HG03460 (cell line): ENCODE results near the gene G6PC1.
"Not testable (repeated sequence)": the region's sequence is repeated elsewhere in the genome, so short reads cannot be mapped to it uniquely, and the experiment has no call there.

ENCODE experiments used
- ATAC-seq: cut with Tn5 transposase; IDR thresholded peaks from one replicate; pipeline ENCODE4 v1.9.1; 2021; ENCODE audit not compliant: unreplicated experiment

Gene G6PC1

DNA sequence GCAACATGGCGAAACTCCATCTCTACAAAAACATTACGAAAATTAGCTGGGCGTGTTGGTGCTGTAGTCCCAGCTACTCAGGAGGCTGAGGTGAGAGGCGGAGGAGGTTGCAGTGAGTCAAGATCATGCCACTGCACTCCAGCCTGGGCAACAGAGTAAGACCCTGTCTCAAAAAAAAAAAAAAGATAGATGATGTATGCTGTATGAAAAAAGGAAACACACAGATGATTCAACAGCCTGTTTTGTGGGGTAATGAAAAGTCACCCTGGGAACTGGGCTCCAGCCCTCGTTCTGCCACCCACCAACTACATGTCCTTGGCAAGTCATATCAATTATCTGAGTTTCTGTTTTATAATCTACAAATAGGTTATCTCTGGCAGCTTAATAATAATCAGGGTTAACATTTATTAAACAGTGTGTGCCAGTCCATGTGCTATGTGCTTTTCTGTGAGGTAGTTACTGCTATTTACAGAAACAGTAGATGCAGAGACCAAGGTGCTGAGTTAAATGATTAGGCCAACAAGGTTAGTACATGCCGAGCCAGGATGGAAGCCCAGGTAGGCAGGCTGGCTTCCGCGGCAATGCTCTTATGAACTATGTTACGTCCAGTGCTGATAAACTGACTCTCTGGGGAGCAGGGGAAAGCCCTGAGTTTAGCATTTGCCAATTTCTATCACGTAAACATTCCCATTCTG lies 1.1 kb downstream of the G6PC1 start:
- no peak for ATAC-seq

DNA sequence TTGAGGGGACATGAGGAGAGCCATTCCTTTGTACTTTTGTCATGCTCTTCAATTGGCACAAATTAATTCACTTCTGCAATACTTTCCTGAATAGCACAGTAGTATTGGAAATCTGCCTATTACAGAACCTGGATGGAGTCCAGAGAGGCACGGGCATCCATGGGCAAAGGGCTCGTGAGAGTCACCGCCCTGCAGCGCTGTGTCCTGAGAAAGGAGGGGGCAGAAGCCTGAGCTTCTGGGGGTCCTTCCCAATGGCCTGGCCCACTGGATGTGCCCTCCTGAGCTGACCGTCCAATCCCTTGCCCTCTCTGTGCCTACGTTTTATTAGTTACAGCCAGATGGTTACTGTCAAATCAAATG lies 3.5 kb downstream of the G6PC1 start:
- ATAC-seq: no peak

DNA sequence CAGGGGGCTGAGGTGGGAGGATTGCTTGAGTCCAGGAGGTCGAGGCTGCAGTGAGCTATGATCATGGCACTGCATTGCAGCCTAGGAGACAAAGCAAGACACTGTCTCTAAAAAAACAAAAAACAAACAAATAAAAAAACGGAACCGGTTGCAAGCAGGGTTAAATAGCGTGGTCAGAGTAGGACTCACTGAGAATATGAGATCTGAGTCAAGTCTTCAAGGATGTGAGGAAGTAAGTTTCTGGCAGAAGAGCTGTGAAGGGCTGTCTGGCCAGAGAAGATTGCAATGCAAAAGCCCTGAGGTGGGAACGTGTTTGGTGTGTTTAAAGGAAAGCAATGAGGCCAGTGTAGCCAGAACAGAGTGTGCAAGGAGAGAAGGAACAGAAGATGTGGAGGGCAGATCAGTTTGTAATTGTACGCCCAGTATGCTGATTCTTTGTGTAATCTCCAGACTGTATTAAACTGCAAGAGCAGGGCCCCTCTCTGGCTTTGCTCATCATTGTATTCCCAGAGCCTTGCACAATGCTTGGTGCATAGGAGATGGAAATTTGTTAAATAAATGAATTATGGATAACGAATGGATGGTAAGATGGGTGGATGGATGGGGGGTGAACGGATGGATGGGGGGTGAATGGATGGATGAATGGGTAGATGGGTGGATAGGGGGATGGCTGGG lies 6.3 kb downstream of the G6PC1 start:
- ATAC-seq: no peak

DNA sequence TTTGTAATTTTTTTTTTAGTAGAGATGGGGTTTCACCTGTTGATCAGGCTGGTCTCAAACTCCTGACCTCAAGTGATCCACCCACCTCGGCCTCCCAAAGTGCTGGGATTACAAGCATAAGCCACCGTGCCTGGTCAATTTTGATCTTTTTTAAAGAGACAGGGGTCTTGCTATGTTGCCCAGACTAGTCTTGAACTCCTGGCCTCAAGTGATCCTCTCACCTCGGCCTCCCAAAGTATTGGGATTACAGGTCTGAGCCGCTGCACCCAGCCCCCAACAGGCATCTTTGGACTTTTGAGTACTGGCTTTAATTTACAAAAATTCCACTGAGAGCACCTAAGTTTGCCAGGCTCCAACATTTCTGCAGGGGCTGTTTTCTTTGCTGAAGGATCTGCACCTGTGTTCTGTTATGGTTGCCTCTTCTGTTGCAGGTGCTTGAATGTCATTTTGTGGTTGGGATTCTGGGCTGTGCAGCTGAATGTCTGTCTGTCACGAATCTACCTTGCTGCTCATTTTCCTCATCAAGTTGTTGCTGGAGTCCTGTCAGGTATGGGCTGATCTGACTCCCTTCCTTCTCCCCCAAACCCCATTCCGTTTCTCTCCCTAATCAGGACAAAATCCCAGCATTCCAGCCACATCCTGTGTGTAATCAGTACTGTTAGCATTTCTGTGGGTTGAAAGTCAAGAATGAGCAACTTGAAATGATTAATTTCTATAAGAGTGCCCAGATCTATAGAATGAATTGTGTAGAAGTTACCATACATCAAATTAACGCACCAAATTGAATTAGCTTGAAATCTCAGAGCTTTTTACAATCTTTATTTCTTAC lies 8.5 kb downstream of the G6PC1 start:
- ATAC-seq: no peak

DNA sequence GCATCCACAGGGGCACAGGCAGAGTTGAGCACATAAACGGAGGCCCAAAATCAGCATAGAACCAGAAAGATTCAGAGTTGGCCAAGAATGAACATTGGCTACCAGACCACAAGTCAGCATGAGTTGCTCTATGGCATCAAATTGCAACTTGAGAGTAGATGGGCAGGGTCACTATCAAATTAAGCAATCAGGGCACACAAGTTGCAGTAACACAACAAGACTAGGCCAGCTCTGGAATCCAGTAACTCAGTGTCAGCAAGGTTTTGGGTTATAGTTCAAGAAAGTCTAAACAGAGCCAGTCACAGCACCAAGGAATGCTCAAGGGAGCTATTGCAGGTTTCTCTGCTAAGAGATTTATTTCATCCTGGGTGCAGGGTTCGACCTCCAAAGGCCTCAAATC lies 12.9 kb downstream of the G6PC1 start:
- ATAC-seq: no peak

DNA sequence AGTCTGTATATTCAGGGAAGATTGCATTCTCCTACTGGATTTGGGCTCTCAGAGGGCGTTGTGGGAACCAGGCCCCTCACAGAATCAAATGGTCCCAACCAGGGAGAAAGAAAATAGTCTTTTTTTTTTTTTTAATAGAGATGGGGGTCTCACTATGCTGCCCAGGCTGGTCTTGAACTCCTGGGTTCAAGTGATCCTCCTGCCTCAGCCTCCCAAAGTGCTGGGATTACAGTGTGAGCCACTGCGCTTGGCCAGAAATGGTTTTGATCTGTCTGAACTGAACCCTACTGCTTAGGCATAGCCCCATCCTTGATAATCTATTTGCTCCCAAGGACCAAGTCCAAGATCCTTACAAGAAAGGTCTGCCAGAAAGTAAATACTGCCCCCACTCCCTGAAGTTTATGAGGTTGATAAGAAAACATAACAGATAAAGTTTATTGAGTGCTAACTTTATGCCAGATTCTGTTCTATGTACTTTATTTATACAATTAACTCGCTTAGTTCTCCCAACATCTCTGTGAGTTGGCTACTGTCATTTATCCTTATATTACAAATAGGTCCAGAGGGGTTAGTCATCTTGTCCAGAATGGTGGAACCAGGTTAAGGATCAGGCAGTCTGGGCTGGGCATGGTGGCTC lies 13.5 kb downstream of the G6PC1 start:
- no peak for ATAC-seq

DNA sequence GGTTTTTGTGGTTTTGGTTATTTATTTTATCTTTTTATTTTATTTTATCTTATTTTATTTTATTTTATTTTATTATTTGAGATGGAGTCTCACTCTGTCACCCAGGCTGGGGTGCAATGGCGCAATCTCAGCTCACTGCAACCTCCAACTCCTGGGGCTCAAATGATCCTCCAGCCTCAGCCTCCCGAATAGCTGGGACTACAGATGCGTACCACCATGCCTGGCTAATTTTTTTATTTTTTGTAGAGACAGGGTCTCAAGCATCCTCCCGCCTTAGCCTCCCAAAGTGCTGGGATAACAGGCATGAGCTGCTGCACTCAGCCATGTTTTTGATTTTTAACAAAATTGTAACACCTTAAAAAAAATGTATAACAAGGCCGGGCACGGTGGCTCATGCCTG lies 14.7 kb downstream of the G6PC1 start:
- ATAC-seq: not testable (repeated sequence)

DNA sequence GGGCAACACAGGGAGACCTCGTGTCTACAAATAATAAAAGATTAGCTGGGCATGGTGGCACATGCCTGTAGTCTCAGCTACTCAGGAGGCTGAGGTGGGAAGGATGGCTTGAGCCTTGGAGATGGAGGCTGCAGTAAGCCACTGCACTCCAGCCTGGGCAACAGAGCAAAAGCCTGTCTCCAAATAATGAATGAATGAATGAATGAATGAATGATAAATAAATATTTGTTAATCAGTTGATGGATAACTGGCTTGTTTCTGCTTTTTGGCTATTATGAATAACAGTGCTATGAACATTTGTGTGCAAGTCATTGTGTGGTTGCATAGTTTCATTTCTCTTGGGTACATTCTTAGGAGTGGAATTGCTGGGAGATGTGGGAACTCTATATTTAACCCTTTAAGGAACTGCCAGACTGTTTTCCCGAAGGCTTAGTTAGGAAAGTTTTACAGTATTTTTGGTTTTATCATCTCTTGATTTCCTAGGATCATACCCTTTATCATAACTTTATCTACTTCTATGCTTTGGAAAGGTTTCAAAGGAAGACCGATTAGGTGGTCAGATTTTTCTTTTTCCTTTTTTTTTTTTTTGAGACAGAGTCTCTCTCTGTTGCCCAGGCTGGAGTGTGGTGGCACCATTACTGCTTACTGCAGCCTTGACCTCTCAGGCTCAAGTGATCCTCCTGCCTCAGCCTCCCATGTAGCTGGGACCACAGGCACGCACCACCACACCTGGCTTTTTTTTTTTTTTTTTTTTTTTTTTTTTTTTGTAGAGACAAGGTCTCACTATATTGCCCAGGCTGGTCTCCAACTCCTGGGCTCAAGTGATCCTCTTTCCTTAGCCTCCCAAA lies 16.0 kb downstream of the G6PC1 start:
- ATAC-seq: not testable (repeated sequence)

DNA sequence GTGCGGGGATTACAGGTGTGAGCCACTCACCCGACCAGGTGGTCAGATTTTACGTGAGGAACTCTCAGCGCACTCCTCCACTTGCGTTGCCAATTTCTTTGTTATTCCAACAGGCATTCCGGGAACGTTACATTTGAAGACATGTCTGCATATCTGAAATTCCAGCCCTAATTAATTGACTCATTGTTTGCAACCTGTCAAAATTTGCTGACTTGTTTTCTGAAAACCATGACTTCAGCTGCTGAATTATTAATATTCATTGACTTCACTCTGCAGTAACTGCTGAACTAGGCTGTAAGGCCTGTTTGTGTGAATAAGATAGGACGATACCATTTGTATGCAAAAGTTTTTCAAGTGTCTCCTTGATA lies 16.6 kb downstream of the G6PC1 start:
- no peak for ATAC-seq

DNA sequence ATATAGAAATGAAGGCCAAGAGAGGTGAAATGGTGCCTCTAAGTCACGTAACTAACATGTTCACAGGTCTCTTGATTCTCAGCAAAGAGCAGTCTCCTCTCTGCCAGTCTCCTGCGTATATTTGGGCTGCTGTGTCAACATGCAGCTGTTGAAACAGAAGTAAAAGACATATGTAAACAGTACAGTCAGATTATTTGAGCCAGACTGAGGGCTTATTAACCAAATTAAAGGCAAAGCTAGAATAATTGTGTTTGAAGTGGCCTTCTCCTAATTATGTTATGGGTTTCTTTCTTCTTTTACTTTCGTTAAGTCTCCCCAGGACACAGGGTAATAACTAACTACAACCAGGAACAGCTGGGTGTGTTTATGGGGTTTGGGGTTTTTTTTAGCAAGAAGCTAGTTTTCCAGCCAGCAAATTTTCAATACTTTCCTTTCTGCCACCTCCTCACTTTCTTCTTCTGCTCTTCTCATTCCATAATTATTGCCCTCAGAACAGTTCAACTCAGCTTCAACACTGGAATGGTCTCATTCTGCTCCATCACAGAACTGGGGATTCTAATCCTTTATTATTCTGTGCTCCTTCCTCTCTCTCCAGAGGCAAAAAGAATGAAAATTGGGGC lies 18.4 kb downstream of the G6PC1 start:
- ATAC-seq: no peak

DNA sequence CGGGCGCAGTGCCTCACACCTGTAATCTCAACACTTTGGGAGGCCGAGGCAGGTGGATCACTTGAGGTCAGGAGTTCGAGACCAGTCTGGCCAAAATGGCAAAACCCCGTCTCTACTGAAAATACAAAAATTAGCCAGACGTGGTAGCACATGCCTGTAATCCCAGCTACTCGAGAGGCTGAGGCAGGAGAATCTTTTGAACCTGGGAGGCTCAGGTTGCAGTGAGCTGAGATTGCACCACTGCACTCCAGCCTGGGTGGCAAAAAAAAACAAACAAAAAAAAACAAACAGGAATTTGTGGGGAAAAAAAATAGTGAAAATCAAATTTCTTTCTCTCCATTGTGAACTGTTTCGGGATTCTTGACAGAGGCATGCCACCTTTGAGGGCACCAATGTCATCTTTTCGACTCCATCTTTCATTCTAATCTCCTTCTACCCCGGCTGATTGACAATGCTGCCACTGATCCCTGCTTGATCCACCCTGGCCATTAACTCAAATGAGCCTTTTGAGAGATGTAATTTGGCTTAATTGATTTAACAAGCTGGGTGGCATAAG lies 19.0 kb downstream of the G6PC1 start:
- ATAC-seq: not testable (repeated sequence)

DNA sequence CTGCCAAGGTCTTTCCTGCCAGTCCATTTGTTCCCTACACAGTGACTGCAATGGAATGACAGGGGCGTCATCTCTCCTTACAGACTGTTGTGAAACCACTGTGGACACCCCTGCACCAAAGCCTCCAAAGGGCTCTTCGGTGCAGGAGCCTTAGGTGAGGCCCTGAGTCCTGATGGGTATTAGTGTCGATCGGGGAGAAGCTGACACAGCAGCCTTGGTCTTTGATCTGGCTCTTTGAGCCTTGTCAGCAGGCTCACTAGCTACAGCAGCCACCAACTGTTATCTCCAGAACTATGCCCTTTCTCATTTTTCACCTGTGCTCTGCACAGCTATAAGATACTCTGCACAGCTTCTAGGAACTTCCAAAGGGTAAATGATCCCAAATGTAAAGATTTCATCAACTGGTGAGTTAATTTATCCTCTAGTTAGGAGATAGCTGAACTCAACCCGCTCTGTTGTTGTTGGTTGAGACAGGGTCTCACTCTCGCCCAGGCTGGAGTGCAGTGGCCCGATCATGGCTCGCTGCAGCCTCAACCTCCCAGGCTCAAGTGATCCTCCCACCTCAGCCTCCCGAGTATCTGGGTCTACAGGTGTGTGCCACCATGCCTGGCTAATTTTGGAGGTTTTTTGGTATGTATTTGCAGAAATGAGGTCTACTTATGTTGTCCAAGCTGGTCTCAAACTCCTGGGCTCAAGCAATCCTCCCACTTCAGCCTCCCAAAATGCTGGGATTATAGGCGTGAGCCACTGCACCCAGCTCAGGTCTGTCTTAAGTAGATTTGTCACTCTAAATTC lies 19.7 kb downstream of the G6PC1 start:
- ATAC-seq: no peak

DNA sequence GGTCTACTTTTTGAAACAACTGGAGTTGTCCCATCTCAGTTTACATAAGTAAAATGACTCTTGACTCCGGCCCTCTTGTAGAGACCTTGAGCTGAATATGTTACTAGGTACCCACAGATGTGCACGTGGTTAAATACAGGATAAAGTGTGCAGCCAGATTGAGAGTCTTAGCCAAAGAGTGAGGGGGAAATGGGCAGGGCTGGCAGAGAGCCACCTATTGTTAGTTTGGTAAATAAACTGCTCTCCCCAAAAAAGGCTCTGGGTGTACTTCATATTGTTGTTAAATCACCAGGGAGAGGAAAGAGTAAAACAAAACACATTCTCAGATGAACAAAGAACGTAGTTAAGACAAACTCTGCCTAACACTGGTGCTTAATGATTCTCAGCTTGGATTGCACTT lies 20.3 kb downstream of the G6PC1 start:
- ATAC-seq: no peak

DNA sequence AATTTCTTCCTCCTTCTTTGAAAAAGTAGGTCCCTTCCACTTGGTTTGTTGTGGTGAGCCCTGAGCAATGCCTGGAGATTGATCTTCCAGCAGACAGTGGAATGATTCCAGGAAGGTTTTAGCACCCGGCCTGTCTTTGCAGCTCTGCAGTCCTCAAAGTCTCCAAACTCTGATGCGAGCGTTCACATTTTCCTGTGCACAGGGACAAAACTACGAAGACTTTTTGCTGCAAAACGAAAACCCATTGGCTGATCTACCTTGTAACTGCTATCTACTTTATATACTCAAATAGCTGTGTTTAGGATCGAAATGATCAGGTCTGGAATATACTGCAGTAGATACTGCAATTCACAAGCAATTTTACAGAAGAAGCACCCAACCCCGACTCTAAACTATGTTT lies 21.7 kb downstream of the G6PC1 start:
- no peak for ATAC-seq

DNA sequence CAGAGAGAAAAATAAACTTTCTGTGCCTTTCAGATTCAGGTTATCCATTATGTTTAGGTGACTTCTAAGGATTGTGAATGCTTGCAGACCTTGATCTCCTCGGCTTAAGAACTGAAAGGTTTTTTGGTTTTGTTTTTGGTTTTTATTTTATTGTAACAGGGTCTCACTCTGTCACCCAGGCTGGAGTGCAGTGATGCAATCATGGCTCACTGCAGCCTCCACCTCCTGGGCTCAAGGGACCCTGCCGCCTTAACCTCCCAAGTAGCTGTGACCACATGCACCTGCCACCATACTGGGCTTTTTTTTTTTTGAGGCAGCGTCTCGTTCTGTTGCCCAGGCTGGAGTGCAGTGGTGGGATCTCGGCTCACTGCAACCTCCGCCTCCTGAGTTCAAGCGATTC lies 22.9 kb downstream of the G6PC1 start:
- ATAC-seq: not testable (repeated sequence)

DNA sequence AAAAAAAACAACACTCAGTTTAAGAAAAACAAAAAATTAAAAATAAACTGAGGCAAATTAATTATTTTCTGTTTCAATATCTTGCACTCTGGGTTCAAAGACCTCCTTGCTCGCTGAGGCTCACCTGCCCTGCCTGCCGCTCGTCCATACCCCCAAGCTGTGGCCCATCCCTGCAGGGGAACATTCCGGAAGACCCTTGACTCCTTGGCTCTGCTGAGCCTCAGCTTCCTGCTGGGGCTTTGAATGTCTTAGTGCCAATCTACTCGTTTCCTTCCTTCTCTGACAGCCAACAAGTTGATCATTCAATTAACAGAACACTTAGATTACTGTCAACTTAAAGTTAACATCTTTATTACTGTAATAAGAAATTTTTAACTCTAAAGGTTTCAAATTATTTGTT lies 24.3 kb downstream of the G6PC1 start:
- ATAC-seq: no peak

DNA sequence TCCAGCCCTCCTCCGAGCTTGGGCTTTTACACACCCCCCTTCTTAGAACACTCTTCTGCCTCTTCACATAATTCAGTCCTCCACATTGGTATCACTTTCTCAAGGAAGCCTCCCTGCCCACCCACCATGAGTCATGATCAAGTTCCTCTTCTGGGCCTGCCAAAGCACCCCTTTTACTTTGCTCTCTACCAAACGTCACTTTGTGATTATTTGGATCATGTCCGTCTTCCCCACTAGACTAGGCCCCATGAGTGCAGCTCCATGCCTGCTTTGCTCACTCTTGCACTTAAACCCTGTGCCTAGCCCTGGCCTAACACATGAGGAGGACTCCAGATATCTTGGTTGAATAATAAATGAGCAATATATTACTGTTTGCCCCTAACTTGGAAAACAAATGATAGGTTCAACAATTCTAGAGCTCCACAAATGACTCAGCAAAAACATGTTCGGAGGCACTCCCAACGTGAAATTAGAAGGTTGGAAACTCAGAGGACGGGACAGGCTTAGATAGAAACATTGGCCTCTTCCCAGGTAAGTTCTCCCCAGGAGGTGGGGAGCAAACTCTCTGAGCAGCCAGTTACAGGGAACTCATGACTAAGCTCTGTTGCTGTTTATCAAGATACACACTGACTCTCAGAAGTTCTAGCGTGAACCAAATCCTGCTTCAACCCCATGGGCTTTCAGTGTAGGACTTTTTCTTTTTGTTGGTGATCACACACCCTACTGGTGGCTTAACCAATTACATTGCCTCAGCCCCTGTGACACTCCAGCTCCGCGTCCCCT lies 28.3 kb downstream of the G6PC1 start:
- ATAC-seq: no peak

DNA sequence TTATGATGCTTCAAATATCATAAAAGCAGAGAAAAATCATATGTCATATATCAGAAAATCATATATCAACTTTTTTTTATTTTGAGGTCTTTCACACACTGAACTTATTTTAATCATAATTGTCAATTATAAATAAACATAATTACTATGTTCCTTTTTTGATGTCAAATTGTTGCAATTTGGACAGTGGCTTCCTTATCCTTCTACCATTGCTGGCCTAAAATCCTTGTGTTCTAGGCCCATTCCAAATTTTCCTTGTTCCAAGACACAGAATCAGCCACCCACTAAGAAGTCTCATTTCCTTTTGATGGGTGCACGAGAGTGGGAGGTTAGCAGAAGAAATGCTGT lies 28.9 kb downstream of the G6PC1 start:
- ATAC-seq: no peak
